NCI-H146 treated with DMSO at 0.1 percent for 48 hours (cell line): ENCODE data around the gene GTPBP10.
"Not testable (repeated sequence)": the region's sequence is repeated elsewhere in the genome, so short reads cannot be mapped to it uniquely, and the experiment has no call there.

Experiments
- DNase-seq: peaks from one replicate; lab custom pipeline; 2025; ENCODE audit not compliant: unreplicated experiment; lab: John Stamatoyannopoulos, UW

Gene GTPBP10

DNA sequence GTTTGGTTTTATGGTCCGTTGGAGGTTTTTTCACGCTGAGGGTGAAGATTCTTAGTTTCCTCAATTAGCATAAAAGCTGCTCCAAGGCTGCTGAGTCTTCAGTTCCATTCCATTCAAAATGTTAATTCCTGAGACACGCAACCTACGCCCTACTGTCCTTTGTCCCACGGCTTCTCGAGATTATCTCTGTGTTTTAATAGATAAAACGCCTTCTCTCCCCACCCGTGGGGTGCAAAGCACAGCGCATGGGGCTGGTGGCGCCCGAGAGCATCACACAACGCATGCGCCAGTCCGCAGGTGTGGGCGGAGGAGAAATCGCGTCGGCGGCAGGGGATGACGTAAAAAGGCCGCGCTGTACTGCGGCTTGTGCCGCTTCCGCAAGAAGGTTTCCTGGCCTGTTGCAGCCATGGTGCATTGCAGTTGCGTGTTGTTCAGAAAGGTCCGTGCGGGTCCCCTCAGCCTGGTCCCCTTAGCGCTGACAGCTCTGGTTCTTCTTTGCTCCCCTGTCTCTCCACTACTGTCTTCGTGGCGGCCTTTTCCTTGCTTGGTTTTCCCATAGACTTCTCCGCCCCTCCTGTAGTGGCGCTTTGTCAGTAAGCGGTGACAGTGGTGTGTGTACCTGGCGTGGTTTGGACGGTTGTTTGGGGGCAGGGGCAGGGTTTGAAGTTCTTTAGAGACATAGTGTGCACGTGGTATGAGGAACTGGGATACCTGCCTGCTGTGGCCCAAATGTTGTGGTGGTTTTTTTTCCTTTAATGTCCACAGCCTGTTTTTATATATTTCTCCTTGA lies at the start of gene GTPBP10:
TSS of gene GTPBP10 (plus strand) at position 381 of the 790 bp plus-strand sequence. CDS start at position 407, 26 bp downstream.
- peak; percentile 85 for DNase-seq

- DNase-seq, result peak; percentile 22
These were observed 48.1 kb upstream of the GTPBP10 start for GRCh38 chr7:90298145-90299038.

- no peak for DNase-seq
These were observed 43.3 kb upstream of the GTPBP10 start for GRCh38 chr7:90303241-90303640.

- DNase-seq, result no peak
These were observed 36.6 kb upstream of the GTPBP10 start for GRCh38 chr7:90309872-90310271.

- no peak for DNase-seq
These were observed 35.3 kb upstream of the GTPBP10 start for GRCh38 chr7:90311175-90311574.

DNA sequence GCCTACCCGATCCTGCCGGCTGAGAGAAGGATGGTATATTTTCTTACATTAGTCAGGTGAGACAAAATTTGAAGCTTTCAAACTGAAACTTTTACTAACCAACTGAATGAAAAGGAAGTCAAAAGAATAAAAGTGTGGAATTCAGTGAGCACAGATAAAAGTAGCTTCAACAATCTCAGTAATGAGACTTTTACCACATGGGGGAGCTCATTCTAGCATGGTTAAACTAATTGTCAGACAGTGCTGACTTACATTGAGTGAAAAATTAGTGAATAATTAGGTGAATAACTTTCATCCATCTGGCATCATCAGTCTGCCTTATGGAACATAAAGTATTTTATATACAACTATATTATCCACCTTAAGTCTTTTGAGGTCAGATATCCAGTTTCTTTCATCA lies 33.8 kb upstream of the GTPBP10 start:
- DNase-seq, result no peak

- no peak for DNase-seq
These were observed 32.6 kb upstream of the GTPBP10 start for GRCh38 chr7:90313907-90314306.

- no peak for DNase-seq
These were observed 26.5 kb upstream of the GTPBP10 start for GRCh38 chr7:90320014-90320413.

GRCh38 chr7:90320418-90320800 lies 26.1 kb upstream of the GTPBP10 start:
- DNase-seq, result no peak

DNA sequence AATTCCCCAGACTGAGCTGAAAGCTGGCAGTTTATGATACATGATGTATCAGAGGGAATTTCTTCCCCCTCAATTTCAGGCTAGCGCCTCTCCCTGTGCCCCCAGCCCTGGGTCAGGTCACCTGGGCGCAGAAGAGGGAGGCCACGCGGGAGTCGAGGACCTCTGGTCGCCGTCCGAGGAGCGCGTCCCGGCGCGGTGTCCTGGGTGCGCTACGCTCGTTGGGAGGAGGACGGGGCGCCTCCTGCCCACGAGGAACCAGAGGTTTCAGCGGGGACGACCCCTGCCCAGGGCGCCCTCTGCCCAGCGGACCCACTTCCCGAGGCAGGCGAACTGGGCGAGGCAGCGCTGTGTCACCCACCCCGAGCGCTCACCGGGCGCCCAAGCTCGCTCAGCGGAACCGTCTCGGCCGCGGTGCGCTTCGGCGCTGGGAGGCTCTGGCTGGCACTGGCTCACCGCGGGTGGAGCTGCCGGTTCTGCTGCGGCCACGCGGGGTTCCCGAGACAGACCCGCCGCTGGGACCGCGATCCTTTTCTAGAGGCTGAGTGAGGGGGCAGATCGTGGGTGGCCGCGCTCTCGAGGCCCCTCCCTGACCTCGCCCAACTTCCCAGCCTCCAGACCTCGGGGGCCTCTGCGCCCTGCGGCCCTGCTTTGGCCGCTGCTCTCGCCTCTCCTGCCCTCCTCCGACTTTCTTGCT lies 25.6 kb upstream of the GTPBP10 start, which contains the start of gene FAM237B:
TSS of gene FAM237B (minus strand) at position 504 of the 694 bp plus-strand sequence. CDS start 1,556 bp downstream, outside the sequence.
- DNase-seq, result no peak

- no peak for DNase-seq
These were observed 23.7 kb upstream of the GTPBP10 start for GRCh38 chr7:90322837-90323236.

DNA sequence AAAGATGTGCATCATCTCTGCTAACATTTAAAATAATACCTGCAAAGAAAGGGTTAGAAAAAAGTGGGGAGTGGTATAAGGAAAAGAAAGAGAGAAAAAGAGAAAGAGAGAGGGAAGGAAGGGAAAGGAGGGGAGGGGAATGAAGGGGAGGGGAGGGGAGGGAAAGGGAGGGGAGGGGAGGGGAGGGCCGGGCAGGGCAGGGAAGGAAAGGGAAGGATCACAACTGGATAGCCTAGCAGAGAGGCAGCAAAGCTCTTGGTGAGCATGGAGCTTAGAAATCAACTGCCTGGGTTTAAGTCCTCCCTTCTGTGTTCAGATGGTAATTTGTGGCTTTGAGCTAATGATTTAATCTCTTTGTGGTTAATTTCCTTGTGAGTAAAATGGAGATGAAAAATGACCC lies 20.0 kb upstream of the GTPBP10 start:
- DNase-seq, result no peak

- no peak for DNase-seq
These were observed 12.2 kb upstream of the GTPBP10 start for GRCh38 chr7:90334193-90334843.

GRCh38 chr7:90334926-90335325 lies 11.6 kb upstream of the GTPBP10 start:
- not testable (repeated sequence) for DNase-seq

- no peak for DNase-seq
These were observed 9.4 kb upstream of the GTPBP10 start for GRCh38 chr7:90337106-90337505.

- DNase-seq, result no peak
These were observed 1.5 kb upstream of the GTPBP10 start for GRCh38 chr7:90345016-90345415.

DNA sequence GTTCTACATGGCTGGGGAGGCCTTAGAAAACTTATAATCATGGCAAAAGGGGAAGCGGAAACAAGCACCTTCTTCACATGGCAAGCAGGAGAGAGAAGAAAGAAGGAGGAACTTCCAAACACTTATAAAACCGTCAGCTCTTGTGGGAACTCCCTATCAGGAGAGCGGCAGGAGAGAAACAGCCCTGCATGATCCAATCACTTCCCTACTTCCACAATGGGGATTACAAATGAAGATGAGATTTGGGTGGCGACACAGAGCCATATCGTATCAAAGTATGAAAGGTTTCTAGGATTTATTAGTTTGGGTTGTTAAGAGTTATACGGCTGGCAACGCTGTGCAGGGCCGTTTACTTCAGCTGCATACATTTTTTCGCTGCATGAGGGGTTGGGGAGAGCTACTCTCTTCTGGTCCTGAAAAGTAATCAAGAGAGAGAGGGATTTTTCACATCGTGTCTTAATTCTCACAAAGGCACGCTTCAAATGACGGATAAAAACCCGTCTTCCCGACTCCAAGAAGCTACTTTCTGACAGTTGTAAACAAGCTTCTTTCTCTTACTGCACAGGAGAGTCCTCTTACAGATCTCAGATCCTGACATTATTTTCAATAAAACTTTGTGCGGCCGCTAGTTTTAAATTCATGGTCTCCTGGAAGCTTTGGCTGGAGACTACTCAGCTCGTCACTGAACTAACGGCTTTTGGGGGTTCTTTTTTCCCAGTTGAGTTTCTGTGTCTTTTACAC lies 751 bp upstream of the GTPBP10 start:
- DNase-seq, result no peak

- no peak for DNase-seq
These were observed 1.2 kb downstream of the GTPBP10 start for GRCh38 chr7:90347759-90348158.

GRCh38 chr7:90349305-90349704 lies 2.8 kb downstream of the GTPBP10 start:
- DNase-seq, result no peak

DNA sequence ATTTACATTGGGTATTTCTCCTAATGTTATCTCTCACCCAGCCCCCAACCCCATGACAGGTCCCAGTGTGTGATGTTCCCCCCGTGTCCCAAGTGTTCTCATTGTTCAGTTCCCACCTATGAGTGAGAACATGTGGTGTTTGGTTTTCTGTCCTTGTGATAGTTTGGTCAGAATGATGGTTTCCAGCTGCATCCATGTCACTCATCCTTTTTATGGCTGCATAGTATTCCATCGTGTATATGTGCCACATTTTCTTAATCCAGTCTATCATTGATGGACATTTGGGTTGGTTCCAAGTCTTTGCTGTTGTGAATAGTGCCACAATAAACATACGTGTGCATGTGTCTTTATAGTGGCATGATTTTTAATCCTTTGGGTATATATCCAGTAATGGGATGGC lies 3.5 kb downstream of the GTPBP10 start:
- DNase-seq, result not testable (repeated sequence)
